NCI-H524 (cell line): ENCODE data around the gene TUBB8B.
"Not testable (repeated sequence)": the region's sequence is repeated elsewhere in the genome, so short reads cannot be mapped to it uniquely, and the experiment has no call there.

Experiments used
- DNase-seq, 2 experiments: peaks; one replicate each; lab custom pipeline; 2025; lab: John Stamatoyannopoulos, UW

TUBB8B gene

GRCh38 chr18:49176-49665, at the start of gene TUBB8B:
TUBB8B (minus strand) TSS chr18:49615; CDS start chr18:49557, 58 bp downstream.
- DNase-seq: not testable (repeated sequence)

- not testable (repeated sequence) for DNase-seq
These were observed 48.0 kb upstream of the TUBB8B start for GRCh38 chr18:97252-97914.

GRCh38 chr18:96767-97131, 47.3 kb upstream of the TUBB8B start:
- not testable (repeated sequence) for DNase-seq

- DNase-seq: not testable (repeated sequence)
These were observed 46.8 kb upstream of the TUBB8B start for GRCh38 chr18:96101-96766.

- not testable (repeated sequence) for DNase-seq
These were observed 46.2 kb upstream of the TUBB8B start for GRCh38 chr18:95580-95979.

- DNase-seq: not testable (repeated sequence)
These were observed 44.5 kb upstream of the TUBB8B start for GRCh38 chr18:93897-94408.

- DNase-seq: not testable (repeated sequence)
These were observed 42.1 kb upstream of the TUBB8B start for GRCh38 chr18:91561-91960.

GRCh38 chr18:90396-91193, 41.2 kb upstream of the TUBB8B start:
- peak in 1 of 2 experiments; percentile 45 for DNase-seq

- DNase-seq: not testable (repeated sequence)
These were observed 39.7 kb upstream of the TUBB8B start for GRCh38 chr18:89124-89523.

GRCh38 chr18:84801-85200, 35.4 kb upstream of the TUBB8B start:
- DNase-seq: not testable (repeated sequence)

- DNase-seq: peak in 1 of 2 experiments; percentile 7
These were observed 33.3 kb upstream of the TUBB8B start for GRCh38 chr18:82626-83209.

GRCh38 chr18:80881-81280, 31.5 kb upstream of the TUBB8B start:
- not testable (repeated sequence) for DNase-seq

GRCh38 chr18:80202-80601, 30.8 kb upstream of the TUBB8B start:
- DNase-seq: not testable (repeated sequence)

- DNase-seq: not testable (repeated sequence)
These were observed 26.2 kb upstream of the TUBB8B start for GRCh38 chr18:75525-76160.

- not testable (repeated sequence) for DNase-seq
These were observed 23.9 kb upstream of the TUBB8B start for GRCh38 chr18:73181-73777.

- DNase-seq: not testable (repeated sequence)
These were observed 18.3 kb upstream of the TUBB8B start for GRCh38 chr18:67701-68100.

GRCh38 chr18:64279-64678, 14.9 kb upstream of the TUBB8B start:
- DNase-seq: not testable (repeated sequence)

- DNase-seq: not testable (repeated sequence)
These were observed 14.2 kb upstream of the TUBB8B start for GRCh38 chr18:63656-64055.

GRCh38 chr18:54388-54787, 5.0 kb upstream of the TUBB8B start:
- DNase-seq: not testable (repeated sequence)

- not testable (repeated sequence) for DNase-seq
These were observed 719 bp downstream of the TUBB8B start for GRCh38 chr18:48696-49095.

GRCh38 chr18:13177-13576, 36.2 kb downstream of the TUBB8B start:
- not testable (repeated sequence) for DNase-seq
